AG09309 (cell line): ENCODE results near the gene KPNA6.
A peak's percentile ranks its signal among the peaks of the same experiment; 100 is the strongest.

Experiments
- DNase-seq: peaks from one replicate; pipeline ENCODE4 v3.0.0-alpha.2; 2010; ENCODE audit warnings: low read depth
- H3K4me3 ChIP-seq: 2 replicates; pipeline ENCODE4 v1.5.1; 2011; ENCODE audit warnings: mild to moderate bottlenecking, low read depth, low read length, moderate library complexity; ENCODE audit not compliant: control insufficient read depth
- TF ChIP-seq, protein P1 (sequence below): IDR thresholded peaks from 2 replicates; pipeline ENCODE4 v1.5.1; 2011; ENCODE audit warnings: mild to moderate bottlenecking, low read depth, low read length, inconsistent platforms; ENCODE audit not compliant: insufficient read depth, control insufficient read depth; ENCODE audit errors: missing control alignments

The KPNA6 gene

GRCh38 chr1:32180186-32181060 is 72.6 kb downstream of the KPNA6 start:
- H3K4me3 ChIP-seq = peak overlapping the region; percentile 85
- TF ChIP-seq, protein P1, sequence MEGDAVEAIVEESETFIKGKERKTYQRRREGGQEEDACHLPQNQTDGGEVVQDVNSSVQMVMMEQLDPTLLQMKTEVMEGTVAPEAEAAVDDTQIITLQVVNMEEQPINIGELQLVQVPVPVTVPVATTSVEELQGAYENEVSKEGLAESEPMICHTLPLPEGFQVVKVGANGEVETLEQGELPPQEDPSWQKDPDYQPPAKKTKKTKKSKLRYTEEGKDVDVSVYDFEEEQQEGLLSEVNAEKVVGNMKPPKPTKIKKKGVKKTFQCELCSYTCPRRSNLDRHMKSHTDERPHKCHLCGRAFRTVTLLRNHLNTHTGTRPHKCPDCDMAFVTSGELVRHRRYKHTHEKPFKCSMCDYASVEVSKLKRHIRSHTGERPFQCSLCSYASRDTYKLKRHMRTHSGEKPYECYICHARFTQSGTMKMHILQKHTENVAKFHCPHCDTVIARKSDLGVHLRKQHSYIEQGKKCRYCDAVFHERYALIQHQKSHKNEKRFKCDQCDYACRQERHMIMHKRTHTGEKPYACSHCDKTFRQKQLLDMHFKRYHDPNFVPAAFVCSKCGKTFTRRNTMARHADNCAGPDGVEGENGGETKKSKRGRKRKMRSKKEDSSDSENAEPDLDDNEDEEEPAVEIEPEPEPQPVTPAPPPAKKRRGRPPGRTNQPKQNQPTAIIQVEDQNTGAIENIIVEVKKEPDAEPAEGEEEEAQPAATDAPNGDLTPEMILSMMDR = no peak
- DNase-seq = no peak

DNA sequence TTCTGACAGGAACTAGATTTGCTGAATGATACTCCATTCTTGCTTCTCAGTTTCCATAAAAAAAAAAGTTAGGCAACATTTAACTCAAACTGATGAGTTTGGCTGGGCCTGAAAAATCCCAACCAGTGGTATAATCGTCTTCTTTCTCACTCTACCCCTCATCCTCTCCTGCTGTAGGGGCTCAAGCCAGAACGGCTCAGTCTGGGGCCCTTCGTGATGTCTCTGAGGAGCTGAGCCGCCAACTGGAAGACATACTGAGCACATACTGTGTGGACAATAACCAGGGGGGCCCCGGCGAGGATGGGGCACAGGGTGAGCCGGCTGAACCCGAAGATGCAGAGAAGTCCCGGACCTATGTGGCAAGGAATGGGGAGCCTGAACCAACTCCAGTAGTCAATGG is 73.2 kb downstream of the KPNA6 start:
- TF ChIP-seq, protein P1 = no peak
- DNase-seq = no peak
- peak overlapping the region; percentile 85 for H3K4me3 ChIP-seq

GRCh38 chr1:32181563-32181962 is 73.7 kb downstream of the KPNA6 start:
- TF ChIP-seq, protein P1 = no peak
- H3K4me3 ChIP-seq = peak overlapping the region; percentile 85
- DNase-seq = no peak

DNA sequence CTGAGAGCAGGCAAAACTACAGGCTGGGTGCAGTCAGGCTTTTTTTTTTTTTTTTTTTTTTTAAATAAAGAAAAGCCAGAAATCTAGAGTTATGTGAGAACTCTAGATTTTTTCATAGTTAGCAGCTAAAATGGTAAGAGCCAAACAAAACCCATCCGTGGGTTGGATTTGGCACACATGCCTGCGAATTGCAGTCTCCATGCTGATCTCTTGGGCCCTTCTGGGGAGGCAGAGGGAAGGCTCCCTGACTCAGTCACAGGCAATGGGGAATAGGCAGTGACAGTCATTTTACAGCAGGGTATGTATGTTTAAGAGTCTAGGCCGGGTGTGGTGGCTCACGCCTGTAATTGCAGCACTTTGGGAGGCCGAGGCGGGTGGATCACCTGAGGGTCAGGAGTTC is 74.2 kb downstream of the KPNA6 start:
- peak overlapping the region; percentile 85; the same call in 1 of the 2 replicates for H3K4me3 ChIP-seq
- TF ChIP-seq, protein P1 = no peak
- no peak for DNase-seq

- DNase-seq = no peak
- H3K4me3 ChIP-seq = no peak overlapping the region
- TF ChIP-seq, protein P1 = no peak
These were observed 76.8 kb downstream of the KPNA6 start for GRCh38 chr1:32184650-32185049.

- H3K4me3 ChIP-seq = no peak overlapping the region
- TF ChIP-seq, protein P1 = no peak
- DNase-seq = no peak
These were observed 78.2 kb downstream of the KPNA6 start for GRCh38 chr1:32186077-32186476.
